B cell (primary cell): Measurements from ENCODE around the gene SH2D4B. TPM values are rescaled to one million over a fixed set of nuclear protein-coding genes. Genes with fewer than 3 reads are reported as not detected.

ENCODE experiments used
- ATAC-seq: fragments of 200-7000 bp; cut with Tn5 transposase; one replicate; pipeline ENCODE4 v1.10.0; 2021; ENCODE audit warnings: low read depth, mild to moderate bottlenecking, moderate number of reproducible peaks, moderate library complexity
- CTCF ChIA-PET: fragments of 350-600 bp; sonication (Branson Sonifier 250); formaldehyde crosslinking; loops from one replicate; lab custom pipeline; 2021; ENCODE audit warnings: antibody characterized with exemption, inconsistent platforms; lab: Charles Lee
- POLR2A ChIA-PET: fragments of 350-600 bp; sonication (Branson Sonifier 250); formaldehyde crosslinking; loops from one replicate; lab custom pipeline; 2021; ENCODE audit warnings: antibody characterized with exemption; lab: Charles Lee
- DNase-seq: peaks from one replicate; pipeline ENCODE4 v3.0.0; 2013
- H2AFZ ChIP-seq: 2 replicates; pipeline ENCODE4 v1.6.1; 2012; ENCODE audit warnings: mild to moderate bottlenecking, low read depth, low read length; ENCODE audit not compliant: insufficient read depth, poor library complexity, severe bottlenecking
- H3K27ac ChIP-seq, 2 donors: 1 replicate in 1 of 2; 2 replicates in 1 of 2; pipeline ENCODE4 v1.5.1; 2012 to 2013; ENCODE audit warnings: low read length in 2 of 2, mild to moderate bottlenecking in 2 of 2, moderate library complexity in 1 of 2
- H3K27me3 ChIP-seq, 4 experiments: fragments of 200-600 bp in 1 of 4; sonication (generic) in 1 of 4; replicated peaks in 1 of 4; 1 replicate in 2 of 4; 2 replicates in 2 of 4; pipeline versions ENCODE4 v1.6.1 to v1.7.0; 2013 to 2016; ENCODE audit warnings: low read length in 3 of 4, mild to moderate bottlenecking in 2 of 4, mixed read lengths in 1 of 4, moderate library complexity in 1 of 4; ENCODE audit not compliant: insufficient read depth in 4 of 4, control insufficient read depth in 3 of 4; ENCODE audit errors: control extremely low read depth in 1 of 4
- H3K36me3 ChIP-seq, 2 experiments: replicated peaks in 1 of 2; 1 replicate in 1 of 2; 2 replicates in 1 of 2; pipeline versions ENCODE4 v1.6.1 to v1.7.1; 2013; ENCODE audit warnings: low read length in 1 of 2; ENCODE audit not compliant: insufficient read depth in 2 of 2, control insufficient read depth in 1 of 2; ENCODE audit errors: control extremely low read depth in 1 of 2, extremely low read depth in 1 of 2
- H3K4me1 ChIP-seq, 2 donors: fragments of 200-600 bp in 1 of 2; sonication (generic) in 1 of 2; 1 replicate in 1 of 2; 2 replicates in 1 of 2; pipeline versions ENCODE4 v1.5.1 to v1.6.1; 2013 to 2017; ENCODE audit warnings: low read length in 2 of 2; ENCODE audit not compliant: control insufficient read depth in 2 of 2, insufficient read depth in 2 of 2
- H3K4me2 ChIP-seq: replicated peaks from 2 replicates; pipeline ENCODE3; 2012; ENCODE audit warnings: mild to moderate bottlenecking, low read depth, low read length; ENCODE audit not compliant: poor library complexity, severe bottlenecking
- H3K4me3 ChIP-seq, 5 experiments: fragments of 200-600 bp in 1 of 5; sonication (generic) in 1 of 5; 1 replicate in 3 of 5; 2 replicates in 2 of 5; pipeline versions ENCODE4 v1.5.1 to v1.7.0; 2011 to 2016; ENCODE audit warnings: low read length in 4 of 5, mild to moderate bottlenecking in 4 of 5, low read depth in 2 of 5, control low read depth in 1 of 5, moderate library complexity in 1 of 5; ENCODE audit not compliant: insufficient read depth in 1 of 5; ENCODE audit errors: control extremely low read depth in 1 of 5, extremely low read depth in 1 of 5
- H3K79me2 ChIP-seq: fragments of 200-600 bp; sonication (generic); one replicate; pipeline ENCODE4 v1.6.0; 2016; ENCODE audit warnings: low read length; ENCODE audit not compliant: control insufficient read depth, insufficient read depth
- H3K9ac ChIP-seq: fragments of 200-600 bp; sonication (generic); 2 replicates; pipeline ENCODE4 v1.6.1; 2017; ENCODE audit warnings: mild to moderate bottlenecking, low read length, moderate library complexity
- H3K9me3 ChIP-seq, 3 donors: one replicate each; pipeline versions ENCODE4 v1.6.1 to v1.7.1; 2013; ENCODE audit warnings: low read length in 2 of 3; ENCODE audit not compliant: control insufficient read depth in 2 of 3, insufficient read depth in 1 of 3; ENCODE audit errors: control extremely low read depth in 1 of 3
- H4K20me1 ChIP-seq: 2 replicates; pipeline ENCODE4 v1.6.0; 2012; ENCODE audit warnings: mild to moderate bottlenecking, low read length; ENCODE audit not compliant: insufficient read depth, control insufficient read depth, poor library complexity, severe bottlenecking
- H3K27ac Mint-ChIP-seq: one replicate; pipeline ENCODE4 v1.8.0; 2021; ENCODE audit warnings: mixed read lengths
- H3K27me3 Mint-ChIP-seq: one replicate; pipeline ENCODE4 v1.8.0; 2021; ENCODE audit warnings: mixed read lengths
- H3K4me1 Mint-ChIP-seq: one replicate; pipeline ENCODE4 v1.8.0; 2021; ENCODE audit warnings: mixed read lengths
- H3K4me3 Mint-ChIP-seq: one replicate; pipeline ENCODE4 v1.8.0; 2021; ENCODE audit warnings: mixed read lengths
- H3K9me3 Mint-ChIP-seq: one replicate; pipeline ENCODE4 v1.8.0; 2022; ENCODE audit warnings: mixed read lengths; ENCODE audit not compliant: insufficient read depth
- CTCF ChIP-seq: fragments of 200-600 bp; IDR thresholded peaks from one replicate; pipeline ENCODE4 v1.8.0; 2022; ENCODE audit warnings: antibody characterized with exemption, mild to moderate bottlenecking
- EZH2 ChIP-seq: IDR thresholded peaks from 2 replicates; pipeline ENCODE4 v1.6.1; 2012; ENCODE audit warnings: borderline replicate concordance, low read depth, mild to moderate bottlenecking, moderate library complexity, low read length; ENCODE audit not compliant: insufficient read depth, poor library complexity, severe bottlenecking
- WGBS: methylation state at CpG from one replicate; pipeline ENCODE4 v1.1.5; 2013; ENCODE audit warnings: missing lambda C conversion rate; ENCODE audit not compliant: insufficient coverage; 5-methylcytosine and 5-hydroxymethylcytosine counted together
- intact Hi-C: fragments of 100-400 bp; cut with micrococcal nuclease; formaldehyde crosslinking; loops from one replicate; pipeline ENCODE4 v1.10.0; 2022
- polyA plus RNA-seq: library from polyadenylated mRNA; depleted of rRNA; stranded (reverse); fragments of >200 nt; gene quantifications from 2 replicates; pipeline ENCODE4 v1.2.3, GENCODE V29; 2012
- total RNA-seq, 2 donors: library from RNA; stranded (reverse); fragments of 120-200 nt in 1 of 2; gene quantifications; 1 replicate in 1 of 2; 2 replicates in 1 of 2; pipeline versions ENCODE4 v1.2.3 to v1.2.4, GENCODE V29; 2013 to 2022

The SH2D4B gene
- total and polyA plus RNA-seq, 2 donors (not counting 1 experiment from before 2014, with no cell fraction given), result 0.09 to 0.22 TPM

GRCh38 chr10:80611481-80612185, 73.9 kb downstream of the SH2D4B start:
- TF ChIP-seq CTCF (no peak), EZH2 (no peak)
- Histone ChIP-seq H2AFZ (no peak overlapping the region), H3K4me2 (no peak overlapping the region), H3K36me3 (no peaks in the 10 kb centered on the region), H3K27me3 (no peaks in the 10 kb centered on the region), H3K79me2 (no peaks in the 10 kb centered on the region), H3K9ac (no peak overlapping the region), H3K9me3 (no peaks in the 10 kb centered on the region), H3K4me3 (no peak overlapping the region), H3K27ac (no peak overlapping the region), H4K20me1 (no peaks in the 10 kb centered on the region), H3K4me1 (no peaks in the 10 kb centered on the region)
- ChIA-PET POLR2A (no interaction called here), CTCF (interaction anchor here (1.3 to 2.1 kb wide), 2 partner anchors 12 to 51 kb away, joined by 3 to 10 read pairs; no protein-coding TSS in a partner anchor)
- Mint-ChIP-seq H3K27me3 (peaks cover 8% of the 10 kb centered on the region), H3K4me1 (no peaks in the 10 kb centered on the region), H3K4me3 (no peak overlapping the region), H3K9me3 (no peaks in the 10 kb centered on the region), H3K27ac (no peak overlapping the region)
- WGBS, result 89% methylated on average over 4 of the region's 6 CpGs
- no peak for ATAC-seq
- intact Hi-C loops, result no loop called here
- DNase-seq, result no peak

- ChIA-PET POLR2A (no interaction called here), CTCF (interaction anchor here (1.3 kb wide), 1 partner anchor 50 kb away, joined by 3 read pairs; no protein-coding TSS in a partner anchor)
- Histone ChIP-seq H3K4me3 (no peak overlapping the region), H2AFZ (no peak overlapping the region), H4K20me1 (no peaks in the 10 kb centered on the region), H3K27me3 (no peaks in the 10 kb centered on the region), H3K79me2 (no peaks in the 10 kb centered on the region), H3K9me3 (no peaks in the 10 kb centered on the region), H3K4me2 (no peak overlapping the region), H3K27ac (no peak overlapping the region), H3K4me1 (no peaks in the 10 kb centered on the region), H3K9ac (no peak overlapping the region), H3K36me3 (no peaks in the 10 kb centered on the region)
- no peaks in the 10 kb centered on the region for H3K4me1 Mint-ChIP-seq
- no peaks in the 10 kb centered on the region for H3K9me3 Mint-ChIP-seq
- DNase-seq (no peak), ATAC-seq (no peak)
- no peak for TF ChIP-seq CTCF
- no peak for TF ChIP-seq EZH2
- H3K27ac Mint-ChIP-seq, result no peak overlapping the region
- WGBS, result 83% methylated on average over 2 of the region's 3 CpGs
- intact Hi-C loops, result no loop called here
- H3K4me3 Mint-ChIP-seq, result no peak overlapping the region
- peaks cover 8% of the 10 kb centered on the region for H3K27me3 Mint-ChIP-seq
Measured at GRCh38 chr10:80612261-80612660, 74.6 kb downstream of the SH2D4B start.
